Skeletal muscle satellite cell (primary cell): Measurements from ENCODE around the gene AGBL1.

ENCODE experiments used
- H3K27me3 ChIP-seq: 2 replicates; pipeline ENCODE4 v1.7.0; 2013; ENCODE audit warnings: low read length; ENCODE audit not compliant: control insufficient read depth, insufficient read depth
- H3K36me3 ChIP-seq: 2 replicates; pipeline ENCODE4 v1.7.0; 2013; ENCODE audit warnings: mild to moderate bottlenecking, control low read depth, low read length; ENCODE audit not compliant: insufficient read depth
- H3K4me1 ChIP-seq: 2 replicates; pipeline ENCODE4 v1.7.0; 2013; ENCODE audit warnings: low read length; ENCODE audit not compliant: control insufficient read depth, insufficient read depth
- H3K4me2 ChIP-seq: 2 replicates; pipeline ENCODE4 v1.7.0; 2013; ENCODE audit warnings: mild to moderate bottlenecking, low read length
- H3K4me3 ChIP-seq: 2 replicates; pipeline ENCODE4 v1.7.0; 2013; ENCODE audit warnings: low read length
- H3K9ac ChIP-seq: 2 replicates; pipeline ENCODE4 v1.7.0; 2013; ENCODE audit warnings: mild to moderate bottlenecking, low read depth, low read length, moderate library complexity
- H3K9me3 ChIP-seq: replicated peaks from 2 replicates; pipeline ENCODE4 v1.7.0; 2013; ENCODE audit warnings: mild to moderate bottlenecking, control low read depth, low read length

AGBL1 gene

DNA sequence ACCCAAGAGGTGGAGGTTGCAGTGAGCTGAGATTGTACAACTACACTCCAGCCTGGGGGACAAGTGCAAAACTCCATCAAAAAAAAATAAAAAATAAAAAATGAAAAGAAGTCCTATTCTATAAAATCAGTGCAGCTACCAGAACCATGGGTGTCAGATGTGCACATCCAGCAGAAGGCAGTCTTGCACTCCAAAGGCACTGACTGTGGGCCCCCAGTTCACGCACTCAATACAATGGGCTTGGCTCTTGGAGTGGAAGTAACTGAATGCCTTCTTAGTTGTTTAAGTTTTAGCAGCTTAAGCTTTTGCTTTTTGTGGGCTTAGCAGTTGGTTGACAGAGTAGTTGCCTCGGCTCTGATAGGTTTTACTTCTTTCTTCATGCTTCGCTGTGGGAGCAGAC is 141.4 kb downstream of the AGBL1 start:
- H3K36me3 ChIP-seq, result no peaks in the 10 kb centered on the region
- no peak overlapping the region for H3K9ac ChIP-seq
- H3K27me3 ChIP-seq, result no peaks in the 10 kb centered on the region
- H3K4me2 ChIP-seq, result no peak overlapping the region
- no peaks in the 10 kb centered on the region for H3K9me3 ChIP-seq
- no peaks in the 10 kb centered on the region for H3K4me1 ChIP-seq
- no peak overlapping the region for H3K4me3 ChIP-seq

DNA sequence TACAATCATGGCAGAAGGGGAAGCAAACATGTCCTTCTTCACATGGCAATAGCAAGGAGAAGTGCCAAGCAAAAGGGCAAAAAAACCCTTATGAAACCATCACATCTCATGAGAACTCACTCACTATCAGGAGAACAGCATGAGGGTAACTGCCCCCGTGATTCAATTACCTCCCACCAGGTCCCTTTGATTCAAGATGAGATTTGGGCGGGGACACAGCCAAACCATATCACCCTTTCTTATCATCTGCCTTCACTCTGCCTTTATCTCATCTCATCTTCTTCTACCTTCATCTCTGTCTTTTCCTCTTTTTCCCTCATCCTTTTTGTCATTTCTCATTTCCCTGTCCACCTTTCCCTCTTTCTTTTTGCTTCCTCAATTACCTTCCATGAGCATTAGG is 149.6 kb downstream of the AGBL1 start:
- no peak overlapping the region for H3K4me2 ChIP-seq
- H3K36me3 ChIP-seq, result no peaks in the 10 kb centered on the region
- peaks cover 3% of the 10 kb centered on the region for H3K27me3 ChIP-seq
- H3K9ac ChIP-seq, result no peak overlapping the region
- no peaks in the 10 kb centered on the region for H3K4me1 ChIP-seq
- H3K4me3 ChIP-seq, result no peak overlapping the region
- no peaks in the 10 kb centered on the region for H3K9me3 ChIP-seq

DNA sequence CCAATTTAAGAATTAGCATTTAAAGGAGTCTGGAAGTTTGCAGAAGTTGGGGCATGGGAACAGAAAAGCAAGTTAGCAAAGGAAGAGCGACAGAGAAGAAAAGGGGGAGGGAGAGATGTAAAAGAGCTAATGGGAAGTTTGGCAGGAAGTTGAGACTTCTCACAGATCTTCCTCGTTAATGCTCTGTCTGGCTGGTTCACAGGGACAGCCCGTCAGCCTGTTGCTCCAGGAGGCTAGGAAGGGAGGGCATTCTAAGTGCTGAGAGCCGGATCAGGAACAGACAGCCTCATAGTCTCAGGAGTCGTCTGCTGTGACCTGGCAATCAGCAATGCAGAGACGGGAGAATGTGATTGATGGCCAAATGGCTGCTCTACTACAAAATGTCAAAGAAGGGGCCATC is 150.3 kb downstream of the AGBL1 start:
- H3K4me1 ChIP-seq, result no peaks in the 10 kb centered on the region
- no peak overlapping the region for H3K9ac ChIP-seq
- no peak overlapping the region for H3K4me3 ChIP-seq

DNA sequence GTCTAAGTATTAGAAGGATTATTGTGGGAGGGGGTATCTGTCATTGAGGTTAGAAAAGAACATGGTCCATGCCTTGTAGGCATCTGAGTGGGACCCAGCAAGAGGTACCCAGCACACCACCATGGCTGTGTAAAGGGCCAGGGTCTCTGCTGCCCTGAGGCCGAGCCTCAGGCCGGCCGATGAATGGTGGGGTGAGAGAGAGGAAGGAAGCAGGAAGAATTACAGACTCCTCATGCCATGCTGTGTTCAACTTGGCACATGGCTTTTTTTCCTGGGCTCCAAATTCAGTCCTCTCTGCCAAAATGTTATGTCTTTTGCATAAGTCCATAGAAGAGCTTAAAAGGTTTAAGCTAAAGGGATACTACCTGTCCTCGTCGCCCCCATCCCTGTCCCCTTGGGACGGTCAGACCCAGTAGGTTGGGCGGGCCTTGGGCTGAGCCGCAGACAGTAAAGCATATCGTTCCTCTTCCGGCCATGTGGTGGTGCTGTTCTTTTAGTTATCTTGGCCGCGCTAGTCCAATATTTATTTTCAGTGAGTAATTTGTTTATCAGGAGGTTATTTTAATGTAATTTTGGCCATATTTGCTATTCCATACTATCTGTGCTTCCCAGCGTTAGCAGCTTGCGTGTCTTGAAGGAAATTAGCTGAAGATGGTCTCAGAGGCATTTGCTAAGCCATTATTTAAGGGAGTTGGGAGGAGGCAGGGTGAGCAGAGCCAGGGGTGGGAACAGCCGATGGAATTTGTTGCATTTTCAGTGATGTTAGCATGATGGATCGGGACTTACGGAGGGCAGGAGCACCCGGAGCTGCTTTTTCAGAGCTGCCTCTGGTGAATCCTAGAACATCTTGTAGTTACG is 152.4 kb downstream of the AGBL1 start:
- H3K4me2 ChIP-seq, result peak overlapping the region; percentile 66
- H3K4me1 ChIP-seq, result no peaks in the 10 kb centered on the region
- no peaks in the 10 kb centered on the region for H3K9me3 ChIP-seq
- H3K27me3 ChIP-seq, result peaks cover 3% of the 10 kb centered on the region
- no peaks in the 10 kb centered on the region for H3K36me3 ChIP-seq
- no peak overlapping the region for H3K9ac ChIP-seq
- H3K4me3 ChIP-seq, result no peak overlapping the region

More for the DNA sequence above, 150.3 kb downstream of the AGBL1 start:
- Histone ChIP-seq H3K27me3 (peaks cover 3% of the 10 kb centered on the region), H3K4me2 (no peak overlapping the region), H3K36me3 (no peaks in the 10 kb centered on the region), H3K9me3 (no peaks in the 10 kb centered on the region)

DNA sequence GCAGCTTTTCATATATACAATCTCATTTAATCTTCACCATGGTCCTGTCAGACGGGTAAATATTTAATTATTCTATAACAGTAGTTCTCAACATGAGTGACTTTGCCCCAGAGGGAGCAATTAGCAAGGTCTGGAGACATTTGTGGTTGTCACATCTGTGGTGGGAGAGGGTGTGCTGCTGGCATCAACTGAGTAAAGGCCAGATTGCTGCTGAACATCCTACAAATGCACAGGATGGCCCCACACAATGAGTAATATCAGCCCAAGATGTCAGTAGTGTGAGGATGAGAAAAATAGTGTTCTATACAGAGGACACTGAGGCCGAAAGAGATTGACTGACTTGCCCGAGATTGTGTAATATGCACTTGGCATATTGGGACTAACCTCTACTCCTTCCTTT is 156.0 kb downstream of the AGBL1 start:
- Histone ChIP-seq H3K4me3 (no peak overlapping the region), H3K4me2 (no peak overlapping the region), H3K4me1 (no peaks in the 10 kb centered on the region), H3K9me3 (no peaks in the 10 kb centered on the region), H3K27me3 (peaks cover 3% of the 10 kb centered on the region), H3K9ac (no peak overlapping the region), H3K36me3 (no peaks in the 10 kb centered on the region)

DNA sequence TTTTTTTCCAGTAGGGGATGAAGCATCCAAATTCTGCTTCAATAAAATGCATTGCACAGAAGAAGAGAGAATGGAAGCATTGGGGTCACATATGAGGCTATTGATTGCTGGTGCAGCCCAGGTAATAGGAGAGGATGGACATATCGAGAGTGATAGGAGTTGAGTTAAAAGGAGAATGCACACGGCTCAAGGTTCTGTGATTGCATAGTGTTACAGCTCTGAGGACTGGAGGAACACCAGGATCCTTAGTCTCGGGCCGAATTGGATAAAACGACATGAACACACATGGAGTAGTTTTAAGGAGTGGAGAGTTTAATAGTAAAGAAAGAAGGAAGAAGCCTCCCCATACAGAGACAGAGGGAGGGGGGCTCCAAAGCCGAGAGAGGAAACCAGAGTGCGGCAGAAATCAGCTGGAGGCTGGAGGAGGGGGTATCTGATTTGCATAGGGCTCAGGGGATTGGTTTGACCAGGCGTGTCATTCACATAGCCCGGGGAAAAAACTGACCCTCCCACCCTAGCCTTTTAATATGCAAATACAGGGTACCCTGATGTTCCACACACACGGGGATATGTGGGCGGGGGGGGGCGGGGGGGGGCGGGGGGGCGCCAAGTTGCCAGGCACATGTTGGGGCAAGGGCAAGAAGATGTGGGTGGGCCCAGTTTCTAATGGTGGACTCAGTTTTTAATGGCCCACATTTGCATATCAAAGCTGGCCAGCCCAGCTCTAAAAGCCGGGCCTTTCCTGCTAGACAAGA is 156.9 kb downstream of the AGBL1 start:
- Histone ChIP-seq H3K9ac (no peak overlapping the region), H3K4me2 (no peak overlapping the region), H3K4me3 (no peak overlapping the region), H3K9me3 (no peaks in the 10 kb centered on the region), H3K36me3 (no peaks in the 10 kb centered on the region), H3K27me3 (no peaks in the 10 kb centered on the region), H3K4me1 (no peaks in the 10 kb centered on the region)

DNA sequence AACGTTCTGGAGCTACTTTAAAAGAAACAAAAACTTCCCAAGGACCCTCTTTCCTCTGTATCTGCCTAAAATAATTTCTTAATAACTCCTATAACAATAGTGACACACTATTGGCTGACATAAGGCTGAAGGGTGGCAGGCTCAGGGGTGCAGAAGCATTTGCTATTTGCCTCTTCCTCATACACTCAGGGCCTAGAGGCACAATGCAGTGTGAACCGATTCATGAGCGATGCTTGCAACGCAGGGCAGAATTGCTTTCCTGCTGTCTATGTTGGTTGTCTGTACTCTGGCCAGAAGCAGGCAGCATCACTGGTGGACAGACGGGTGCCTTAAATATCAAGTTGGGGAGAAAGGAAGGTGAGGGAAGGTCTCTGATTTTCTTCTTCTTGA is 157.4 kb downstream of the AGBL1 start:
- Histone ChIP-seq H3K4me3 (no peak overlapping the region), H3K36me3 (no peaks in the 10 kb centered on the region), H3K27me3 (no peaks in the 10 kb centered on the region), H3K9ac (no peak overlapping the region), H3K4me2 (no peak overlapping the region), H3K4me1 (no peaks in the 10 kb centered on the region), H3K9me3 (no peaks in the 10 kb centered on the region)

DNA sequence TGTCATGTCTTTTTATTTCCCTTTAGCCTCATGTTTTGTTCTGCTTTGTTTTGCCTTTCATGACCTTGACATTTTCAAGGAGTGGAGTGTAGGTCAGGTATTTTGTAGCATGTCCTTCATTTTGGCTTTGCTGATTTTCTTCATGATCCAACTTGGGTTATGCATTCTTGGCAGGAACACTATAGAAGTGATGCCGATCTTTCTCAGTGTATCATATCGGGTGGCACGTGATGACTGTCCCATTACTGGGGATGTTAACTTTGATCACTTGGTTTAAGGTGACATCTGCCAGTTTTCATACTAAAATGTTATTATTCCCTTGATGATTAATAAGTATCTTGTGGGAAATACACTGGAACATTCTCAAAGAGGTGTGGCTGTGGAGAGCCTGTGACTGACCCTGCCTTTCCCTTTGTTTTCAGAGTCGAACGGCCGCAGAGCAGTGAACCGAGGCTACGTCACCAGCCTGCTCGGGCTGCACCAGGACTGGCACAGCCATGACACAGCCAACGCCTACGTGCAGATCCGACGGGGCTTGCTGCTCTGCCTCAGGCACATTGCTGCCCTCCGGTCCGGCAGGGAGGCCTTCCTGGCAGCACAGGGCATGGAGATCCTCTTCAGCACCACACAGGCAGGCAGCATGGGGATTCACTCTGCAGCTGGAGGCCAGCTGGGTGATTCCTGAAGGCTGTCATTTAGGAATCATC is 167.7 kb downstream of the AGBL1 start:
- Histone ChIP-seq H3K4me3 (peak overlapping the region; percentile 22), H3K4me2 (peak overlapping the region; percentile 69), H3K4me1 (no peaks in the 10 kb centered on the region), H3K27me3 (no peaks in the 10 kb centered on the region), H3K9me3 (no peaks in the 10 kb centered on the region), H3K9ac (no peak overlapping the region), H3K36me3 (no peaks in the 10 kb centered on the region)

DNA sequence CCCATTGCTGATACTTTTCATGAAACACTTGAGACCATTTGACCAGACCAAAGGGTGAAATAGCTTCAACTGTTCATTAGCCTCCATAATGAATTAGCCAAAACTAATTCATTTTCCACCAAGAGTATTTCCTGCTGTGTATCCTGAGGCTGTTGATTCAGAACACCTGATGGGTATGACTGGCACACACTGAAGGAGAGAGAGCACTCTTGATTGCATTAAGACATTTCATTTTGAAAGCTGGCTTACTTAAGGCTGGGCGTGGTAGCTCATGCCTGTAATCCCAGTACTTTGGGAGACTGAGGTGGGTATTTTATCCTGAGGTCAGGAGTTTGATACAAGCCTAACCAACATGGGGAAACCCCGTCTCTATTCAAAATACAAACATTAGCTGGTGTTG is 175.6 kb downstream of the AGBL1 start:
- no peaks in the 10 kb centered on the region for H3K4me1 ChIP-seq
- H3K4me2 ChIP-seq, result no peak overlapping the region
- no peaks in the 10 kb centered on the region for H3K9me3 ChIP-seq
- H3K4me3 ChIP-seq, result no peak overlapping the region
- H3K9ac ChIP-seq, result no peak overlapping the region
- no peaks in the 10 kb centered on the region for H3K27me3 ChIP-seq
- H3K36me3 ChIP-seq, result no peaks in the 10 kb centered on the region

DNA sequence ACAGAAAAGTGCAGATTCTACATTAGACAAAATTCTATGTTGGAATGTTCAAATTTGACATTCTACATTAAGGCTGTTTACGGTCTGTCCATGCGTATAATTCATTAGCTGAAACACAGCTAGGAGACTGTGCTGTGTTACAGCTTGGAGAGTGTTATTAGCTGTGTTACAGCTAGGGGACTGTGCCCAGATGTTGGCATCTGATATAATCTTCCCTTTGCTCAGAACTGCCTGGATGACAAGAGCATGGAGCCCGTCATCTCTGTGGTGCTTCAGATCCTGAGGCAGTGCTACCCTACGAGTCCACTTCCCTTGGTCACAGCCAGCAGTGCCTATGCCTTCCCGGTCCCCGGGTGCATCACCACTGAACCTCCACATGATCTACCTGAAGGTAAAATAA is 177.0 kb downstream of the AGBL1 start:
- H3K4me2 ChIP-seq, result no peak overlapping the region
- no peaks in the 10 kb centered on the region for H3K9me3 ChIP-seq
- no peak overlapping the region for H3K9ac ChIP-seq
- no peaks in the 10 kb centered on the region for H3K27me3 ChIP-seq
- no peaks in the 10 kb centered on the region for H3K4me1 ChIP-seq
- no peaks in the 10 kb centered on the region for H3K36me3 ChIP-seq
- no peak overlapping the region for H3K4me3 ChIP-seq

DNA sequence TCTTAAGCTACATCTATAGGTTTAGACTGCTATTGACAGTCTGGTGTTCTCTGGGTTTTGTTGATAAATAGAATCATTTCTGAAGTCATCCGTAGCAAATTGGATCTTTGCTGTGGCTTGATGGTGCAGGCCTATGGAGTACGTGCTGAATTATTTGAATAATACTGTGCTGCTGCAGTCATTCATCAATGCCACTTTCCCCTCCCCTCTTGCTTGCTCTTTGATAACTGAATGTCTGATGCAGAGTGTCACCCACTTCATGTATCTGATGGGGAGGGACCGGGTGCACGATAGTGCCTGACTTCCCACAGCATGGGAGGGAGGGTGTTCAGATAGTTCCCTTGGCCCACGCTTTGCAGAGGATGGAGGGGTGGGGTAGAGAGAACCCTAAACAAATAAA is 179.9 kb downstream of the AGBL1 start:
- Histone ChIP-seq H3K36me3 (no peaks in the 10 kb centered on the region), H3K4me3 (no peak overlapping the region), H3K4me2 (no peak overlapping the region), H3K9ac (no peak overlapping the region), H3K9me3 (no peaks in the 10 kb centered on the region), H3K4me1 (no peaks in the 10 kb centered on the region), H3K27me3 (no peaks in the 10 kb centered on the region)
